Dermis blood vessel endothelial cell (primary cell): ENCODE measurements around the gene OR10P1. TPM values are rescaled to one million over a fixed set of nuclear protein-coding genes. Genes with fewer than 3 reads are reported as not detected.

Source experiments
- DNase-seq: peaks from one replicate; pipeline ENCODE4 v3.0.0; 2010
- total RNA-seq: library from RNA; depleted of rRNA; stranded (reverse); fragments of >200 nt; gene quantifications from 2 replicates; pipeline ENCODE4 v1.2.3, GENCODE V29; 2014

The OR10P1 gene
- total RNA-seq, 1 donor from 2014 or later, result not detected

DNA sequence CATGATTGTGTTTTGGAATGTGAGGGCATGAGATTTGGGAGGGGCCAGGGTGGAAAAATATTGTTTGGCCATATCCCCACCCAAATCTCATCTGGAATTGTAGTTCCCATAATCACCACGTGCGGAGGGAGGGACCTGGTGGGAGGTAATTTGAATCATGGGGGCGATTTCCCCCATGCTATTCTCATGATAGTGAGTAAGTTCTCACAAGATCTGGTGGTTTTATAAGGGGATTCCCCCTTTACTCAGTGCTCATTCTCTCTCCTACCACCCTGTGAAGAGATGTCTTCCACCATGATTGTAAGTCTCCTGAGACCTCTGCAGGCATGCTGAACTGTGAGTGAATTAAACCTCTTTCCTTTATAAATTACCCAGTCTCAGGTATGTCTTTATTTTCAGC, 15.7 kb downstream of the OR10P1 start:
- no peak for DNase-seq

DNA sequence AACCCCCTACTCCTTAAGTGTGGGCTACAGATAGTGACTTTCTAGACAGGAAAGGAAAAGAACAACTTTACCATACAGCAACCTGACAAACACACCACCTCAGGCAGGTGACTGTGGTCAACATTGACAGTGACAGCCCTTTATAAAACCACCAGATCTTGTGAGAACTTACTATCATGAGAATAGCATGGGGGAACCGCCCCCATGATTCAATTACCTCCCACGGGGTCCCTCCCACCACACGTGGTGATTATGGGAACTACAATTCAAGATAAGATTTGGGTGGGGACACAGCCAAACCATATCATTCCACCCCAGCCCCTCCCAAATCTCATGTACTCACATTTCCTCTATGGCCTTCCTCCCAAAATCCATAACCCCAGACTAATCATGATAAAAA, 16.3 kb downstream of the OR10P1 start:
- no peak for DNase-seq

- DNase-seq, result no peak
Observed at GRCh38 chr12:55654511-55655214, 18.0 kb downstream of the OR10P1 start.

DNA sequence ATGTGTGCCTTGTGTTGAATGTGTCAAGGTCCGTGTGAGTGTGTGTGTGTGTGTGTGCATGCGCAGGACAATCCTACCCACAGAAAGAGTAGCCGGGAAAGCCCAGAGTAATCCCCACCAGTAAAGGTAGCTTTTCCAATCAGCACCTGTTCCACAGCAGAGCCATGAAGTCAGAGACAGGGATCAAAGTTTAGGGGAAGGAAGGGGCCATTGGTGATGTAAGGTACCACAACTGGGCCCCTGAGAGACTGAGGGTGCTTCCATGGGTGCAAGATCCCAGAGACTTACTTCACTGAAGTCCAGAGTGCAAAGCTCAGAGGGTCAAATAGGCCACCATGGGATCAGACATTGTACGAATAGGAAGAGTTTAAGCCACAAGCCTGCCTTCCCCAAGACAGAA, 20.5 kb downstream of the OR10P1 start:
- DNase-seq, result no peak

DNA sequence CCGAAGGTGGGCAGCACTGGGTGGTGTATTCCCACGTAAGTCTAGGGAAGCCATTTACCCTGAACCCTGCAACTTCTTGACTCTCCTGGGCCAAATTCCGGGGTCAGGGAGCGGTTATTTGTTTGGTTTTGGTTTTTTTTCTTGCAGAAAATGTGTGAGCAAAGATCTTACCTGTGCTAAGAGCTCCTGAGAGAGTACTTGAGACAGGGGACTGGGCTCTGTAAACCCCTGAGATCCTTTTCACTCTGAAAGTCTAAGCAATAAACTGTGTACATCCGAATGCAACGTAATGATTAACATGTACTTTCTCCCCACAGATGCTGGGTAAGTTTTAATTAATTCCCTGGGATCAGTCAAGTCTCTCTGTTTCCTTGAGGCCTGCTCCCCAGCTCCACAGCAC, 21.5 kb downstream of the OR10P1 start:
- no peak for DNase-seq

GRCh38 chr12:55658635-55659391, 22.1 kb downstream of the OR10P1 start:
- no peak for DNase-seq

DNA sequence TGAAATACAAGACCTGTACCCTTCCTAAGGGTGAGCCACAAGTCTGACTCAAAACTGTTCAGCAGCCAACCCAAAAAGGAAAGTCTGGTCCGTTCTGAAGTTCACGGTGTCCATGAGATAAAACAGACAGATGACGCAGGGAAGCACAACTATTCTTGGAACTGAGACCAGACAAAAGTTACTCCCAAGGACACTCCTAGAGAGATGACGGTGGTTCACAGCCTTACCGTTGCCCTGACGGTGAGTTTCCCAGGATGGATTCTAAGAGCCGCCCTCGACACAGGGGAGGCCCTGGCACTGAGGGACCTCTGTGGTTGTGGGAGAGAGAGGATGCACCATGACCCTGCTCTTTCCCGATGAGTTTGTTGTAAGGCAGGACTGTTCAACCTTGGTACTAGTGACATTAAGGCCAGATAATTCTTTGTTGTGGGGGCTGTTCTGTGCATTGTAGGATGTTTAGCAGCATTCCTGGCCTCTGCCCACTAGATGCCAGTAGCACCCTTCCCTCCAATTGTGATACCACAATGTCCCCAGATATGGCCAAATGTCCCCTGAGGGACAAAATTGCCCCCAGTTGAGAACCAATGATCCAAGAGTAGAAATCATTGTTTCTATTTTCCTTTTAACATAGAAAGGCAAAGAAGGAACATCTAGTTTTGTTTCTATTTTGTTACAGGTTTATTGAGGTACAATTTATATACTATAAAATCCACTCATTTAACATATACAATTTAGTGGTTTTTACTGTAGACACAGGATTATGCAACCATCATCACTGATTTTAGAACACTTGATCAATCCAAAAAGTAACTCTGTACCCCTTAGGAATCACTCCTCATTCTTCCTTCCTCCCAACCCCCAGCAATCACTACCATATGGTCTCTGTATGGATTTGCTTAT, 23.0 kb downstream of the OR10P1 start:
- peak; percentile 46 for DNase-seq

DNA sequence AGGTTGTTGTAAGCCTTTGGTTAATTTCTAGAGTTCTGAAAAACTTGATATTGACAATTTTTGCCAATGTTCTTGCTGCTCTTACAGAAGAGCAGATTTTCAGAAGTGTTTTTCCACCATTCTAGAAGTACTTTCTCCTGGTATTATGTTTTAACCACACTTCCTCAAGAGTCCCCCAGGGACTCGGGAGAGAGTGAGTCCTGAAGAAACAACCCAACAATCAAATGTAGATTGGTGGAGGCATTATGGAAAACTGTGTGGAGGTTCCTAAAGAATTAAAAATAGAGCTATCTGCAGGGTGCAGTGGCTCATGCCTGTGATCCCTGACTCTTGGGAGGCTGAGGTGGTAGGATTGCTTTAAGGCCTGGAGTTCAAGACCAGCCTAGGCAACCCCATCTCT, 26.7 kb downstream of the OR10P1 start:
- DNase-seq, result no peak

GRCh38 chr12:55664826-55665225, 28.1 kb downstream of the OR10P1 start:
- DNase-seq, result no peak

DNA sequence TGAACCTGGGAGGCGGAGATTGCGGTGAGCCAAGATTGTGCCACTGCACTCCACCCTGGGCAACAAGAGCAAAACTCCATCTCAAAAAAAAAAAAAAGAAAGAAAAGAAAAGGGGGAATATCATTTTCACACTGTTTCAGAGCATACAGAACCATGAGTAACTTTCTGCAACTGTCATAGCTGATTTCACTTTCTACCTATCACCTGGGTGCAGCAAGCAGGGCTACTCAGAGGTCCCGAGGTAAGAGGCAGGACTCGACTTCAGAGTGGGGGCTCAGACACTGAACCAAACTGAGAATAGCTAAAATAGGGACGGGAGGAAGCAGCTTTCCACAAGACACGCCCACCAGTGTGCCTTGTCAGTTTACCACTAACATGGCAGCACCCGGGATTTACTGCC, 29.8 kb downstream of the OR10P1 start:
- DNase-seq, result no peak

DNA sequence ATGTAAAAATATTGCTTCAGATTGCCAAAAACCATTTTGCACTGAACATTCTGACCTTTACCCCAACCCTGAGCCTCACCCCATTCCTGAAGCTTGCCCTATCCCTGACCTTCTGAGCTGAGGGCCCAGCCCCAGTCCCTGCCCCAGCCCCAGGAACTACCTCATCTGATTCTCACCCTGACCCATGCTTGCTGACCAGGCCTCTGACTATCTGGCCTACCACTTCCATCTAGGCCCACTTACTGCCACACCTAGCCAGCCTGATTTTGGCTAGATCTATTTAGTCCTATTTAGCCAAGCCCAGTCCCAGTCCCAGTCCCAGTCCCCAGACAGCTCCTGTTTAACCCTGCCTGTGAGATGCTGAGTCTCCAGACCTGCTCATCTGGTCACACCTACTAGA, 33.6 kb downstream of the OR10P1 start:
- no peak for DNase-seq

GRCh38 chr12:55671746-55672145, 35.1 kb downstream of the OR10P1 start:
- DNase-seq, result no peak

DNA sequence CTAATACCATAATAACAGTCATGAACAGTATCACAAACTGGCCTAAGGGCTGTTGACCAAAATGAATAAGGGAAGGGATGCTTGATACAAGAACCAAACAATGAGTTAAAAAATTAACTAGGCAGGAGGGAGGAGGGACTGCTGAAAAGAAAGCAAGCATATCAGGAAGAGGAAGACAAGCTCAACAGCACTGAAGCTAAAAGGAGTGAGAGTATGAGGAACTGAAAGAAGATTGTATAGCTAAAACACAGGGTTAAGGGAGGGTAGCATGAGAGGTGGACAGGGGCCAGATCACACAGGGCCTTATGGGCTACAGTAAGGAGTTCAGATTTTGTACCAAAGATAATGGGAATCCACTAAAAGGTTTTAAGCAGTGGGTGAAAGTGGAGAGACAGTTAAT, 36.9 kb downstream of the OR10P1 start:
- no peak for DNase-seq

DNA sequence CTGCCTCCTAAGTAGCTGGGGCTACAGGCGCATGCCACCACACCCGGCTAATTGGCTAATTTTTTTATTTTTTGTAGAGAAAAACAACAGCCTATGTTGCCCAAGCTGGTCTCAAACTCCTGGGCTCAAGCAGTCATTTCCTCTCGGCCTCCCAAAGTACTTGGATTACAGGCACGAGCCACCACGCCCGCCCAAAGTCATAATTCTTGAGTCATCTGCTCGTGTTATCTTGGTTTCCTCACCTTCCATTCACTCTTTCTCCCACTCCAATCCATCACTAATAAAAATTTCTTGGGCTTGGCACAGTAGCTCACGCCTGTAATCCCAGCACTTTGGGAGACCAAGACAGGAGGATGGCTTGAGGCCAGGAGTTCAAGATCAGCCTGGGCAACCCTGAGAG, 39.0 kb downstream of the OR10P1 start:
- DNase-seq, result no peak

DNA sequence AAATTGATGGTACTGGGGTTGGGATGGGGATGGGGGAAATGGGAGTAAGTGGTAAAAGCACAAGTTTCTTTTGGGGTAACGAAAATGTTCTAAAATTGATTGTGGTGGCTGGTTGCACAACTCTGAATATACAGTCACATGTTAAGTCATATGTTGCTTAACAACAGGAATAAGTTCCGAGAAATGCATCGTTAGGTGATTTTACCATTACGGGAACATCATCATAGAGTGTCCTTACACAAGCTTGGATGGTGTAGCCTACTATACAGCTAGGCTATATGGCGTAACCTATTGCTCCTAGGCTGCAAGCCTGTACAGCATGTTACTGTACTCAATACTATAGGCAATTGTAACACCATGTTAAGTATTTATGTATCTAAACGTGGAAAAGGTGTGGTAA, 40.0 kb downstream of the OR10P1 start:
- no peak for DNase-seq

DNA sequence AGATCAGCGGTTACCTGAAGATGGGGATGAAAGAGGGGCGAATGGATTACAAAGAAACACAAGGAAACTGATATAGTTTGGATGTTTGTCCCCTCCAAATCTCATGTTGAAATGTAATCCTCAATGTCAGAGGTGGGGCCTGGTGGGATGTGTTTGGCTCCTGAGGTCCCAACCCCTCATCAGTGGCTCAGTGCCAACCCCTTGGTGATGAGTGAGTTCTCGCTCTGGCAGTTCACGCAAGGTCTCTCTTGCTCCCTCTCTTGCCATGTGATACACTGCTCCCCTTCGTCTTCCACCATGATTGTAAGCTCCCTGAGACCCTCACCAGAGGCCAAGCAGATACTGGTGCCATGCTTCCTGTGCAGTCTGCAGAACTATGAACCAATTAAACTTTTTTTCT, 43.0 kb downstream of the OR10P1 start:
- DNase-seq, result no peak

- peak; percentile 63 for DNase-seq
Observed at GRCh38 chr12:55681142-55682077, 44.7 kb downstream of the OR10P1 start.

GRCh38 chr12:55682087-55682796, 45.5 kb downstream of the OR10P1 start:
- DNase-seq, result no peak

- no peak for DNase-seq
Observed at GRCh38 chr12:55683676-55684075, 47.0 kb downstream of the OR10P1 start.

DNA sequence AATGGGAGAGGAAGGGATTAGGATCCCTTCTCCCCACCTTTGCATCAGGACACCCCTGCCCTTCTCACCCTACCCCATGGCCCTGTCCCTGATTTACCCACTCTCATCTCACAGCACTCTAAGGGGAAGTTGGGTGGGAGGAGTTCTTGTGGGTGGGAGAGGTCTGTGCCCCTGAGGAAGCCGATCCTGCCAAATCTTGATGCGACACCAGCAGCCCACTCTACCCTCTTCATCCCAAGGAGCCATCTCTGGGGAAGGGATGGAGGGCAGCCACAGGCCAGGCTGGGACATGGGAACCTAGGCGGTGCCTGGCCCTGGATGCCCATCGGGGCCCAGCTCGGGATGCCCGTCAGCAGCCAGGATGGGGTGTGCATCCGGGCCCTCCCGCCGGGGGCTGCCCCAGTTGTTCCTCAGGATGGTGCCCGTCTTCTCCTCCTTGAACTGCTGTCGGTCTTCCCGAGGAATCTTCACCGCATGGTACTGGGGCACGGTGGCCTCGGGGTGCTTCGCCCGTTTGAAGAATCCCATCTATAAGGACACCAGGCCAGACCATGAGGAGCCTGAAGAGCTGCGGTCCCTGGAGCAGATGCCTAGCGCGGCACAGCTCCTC, 48.2 kb downstream of the OR10P1 start:
- no peak for DNase-seq

DNA sequence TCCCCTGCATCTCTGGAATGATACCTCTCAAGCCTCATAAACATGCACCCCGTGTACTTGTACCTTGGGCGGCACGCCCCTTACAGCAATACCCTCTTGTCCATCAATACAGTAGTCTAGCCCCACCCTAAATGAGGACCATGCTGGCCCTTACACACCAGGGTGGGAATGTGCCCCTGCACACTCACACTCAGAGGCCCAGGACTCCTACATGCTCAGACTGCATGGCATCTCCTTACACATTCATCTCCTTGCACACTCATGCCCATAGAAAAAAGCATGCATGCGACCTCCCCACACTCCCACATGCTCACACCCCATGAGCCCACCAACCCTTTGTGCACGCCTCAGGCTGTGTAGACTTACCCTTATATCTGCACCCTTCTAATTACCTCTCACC, 49.0 kb downstream of the OR10P1 start:
- DNase-seq, result no peak
